ENCODE results near the gene SCML1. TPM values are rescaled to one million over a fixed set of nuclear protein-coding genes. Genes with fewer than 3 reads are reported as not detected.

Gene SCML1
- total and polyA plus RNA-seq, 2 donors (not counting 1 experiment from before 2014, with no cell fraction given), result 11.4 to 22.7 TPM

GRCh38 chrX:17792826-17793225 is 55.5 kb downstream of the SCML1 start:
- no peak for TF ChIP-seq CTCF (conservative IDR thresholded peaks at IDR 0.05 in 1 of 2, IDR thresholded peaks at IDR 0.05 in 1 of 2; ENCODE audit: low read depth in 1 of 2, low read length in 2 of 2)
- TF ChIP-seq EZH2 (IDR thresholded peaks at IDR 0.05; ENCODE audit: low read length, missing control alignments), result no peak

GRCh38 chrX:17798921-17799320 is 61.6 kb downstream of the SCML1 start:
- Histone ChIP-seq H3K36me3 (ENCODE audit: control insufficient read depth, insufficient read depth, low read length) (no peaks in the 10 kb centered on the region), H3K4me1 (ENCODE audit: control insufficient read depth, extremely low read depth, insufficient read depth, low read length) (no peaks in the 10 kb centered on the region), H3K4me2 (ENCODE audit: extremely low read depth, insufficient read depth, low read length) (no peak overlapping the region), H3K9me3 (ENCODE audit: control insufficient read depth, insufficient read depth, low read depth, low read length) (no peaks in the 10 kb centered on the region), H3K4me3 (replicated peaks in 1 of 4; ENCODE audit: control extremely low read depth in 1 of 4, insufficient read depth in 1 of 4, low read depth in 3 of 4, low read length in 4 of 4) (no peak overlapping the region), H4K20me1 (ENCODE audit: control insufficient read depth, extremely low read depth, insufficient read depth, low read length) (no peaks in the 10 kb centered on the region), H3K79me2 (ENCODE audit: control insufficient read depth, insufficient read depth, low read length) (no peaks in the 10 kb centered on the region), H3K9ac (ENCODE audit: insufficient read depth, low read length) (no peak overlapping the region), H2AFZ (ENCODE audit: low read length) (no peak overlapping the region), H3K27me3 (ENCODE audit: control insufficient read depth, insufficient read depth, low read length) (no peaks in the 10 kb centered on the region), H3K27ac (ENCODE audit: insufficient read depth, low read length) (no peak overlapping the region)
- TF ChIP-seq CTCF (conservative IDR thresholded peaks at IDR 0.05 in 1 of 2, IDR thresholded peaks at IDR 0.05 in 1 of 2; ENCODE audit: low read depth in 1 of 2, low read length in 2 of 2), result no peak
- TF ChIP-seq EZH2 (IDR thresholded peaks at IDR 0.05; ENCODE audit: low read length, missing control alignments), result no peak
- DNase-seq (ENCODE audit: low read depth in 2 of 2), result no peak

More at GRCh38 chrX:17792826-17793225, 55.5 kb downstream of the SCML1 start:
- H3K4me2 ChIP-seq (ENCODE audit: extremely low read depth, insufficient read depth, low read length), result no peak overlapping the region
- no peak overlapping the region for H3K27ac ChIP-seq (ENCODE audit: insufficient read depth, low read length)
- H3K79me2 ChIP-seq (ENCODE audit: control insufficient read depth, insufficient read depth, low read length), result no peaks in the 10 kb centered on the region
- no peaks in the 10 kb centered on the region for H3K9me3 ChIP-seq (ENCODE audit: control insufficient read depth, insufficient read depth, low read depth, low read length)
- no peaks in the 10 kb centered on the region for H3K27me3 ChIP-seq (ENCODE audit: control insufficient read depth, insufficient read depth, low read length)
- DNase-seq (ENCODE audit: low read depth in 2 of 2), result no peak
- no peaks in the 10 kb centered on the region for H3K36me3 ChIP-seq (ENCODE audit: control insufficient read depth, insufficient read depth, low read length)
- no peaks in the 10 kb centered on the region for H4K20me1 ChIP-seq (ENCODE audit: control insufficient read depth, extremely low read depth, insufficient read depth, low read length)
- H3K4me3 ChIP-seq (replicated peaks in 1 of 4; ENCODE audit: control extremely low read depth in 1 of 4, insufficient read depth in 1 of 4, low read depth in 3 of 4, low read length in 4 of 4), result no peak overlapping the region
- H3K9ac ChIP-seq (ENCODE audit: insufficient read depth, low read length), result no peak overlapping the region
- H3K4me1 ChIP-seq (ENCODE audit: control insufficient read depth, extremely low read depth, insufficient read depth, low read length), result no peaks in the 10 kb centered on the region
- H2AFZ ChIP-seq (ENCODE audit: low read length), result no peak overlapping the region

GRCh38 chrX:17801431-17801830 is 64.1 kb downstream of the SCML1 start:
- TF ChIP-seq EZH2 (IDR thresholded peaks at IDR 0.05; ENCODE audit: low read length, missing control alignments), result no peak
- no peak for TF ChIP-seq CTCF (conservative IDR thresholded peaks at IDR 0.05 in 1 of 2, IDR thresholded peaks at IDR 0.05 in 1 of 2; ENCODE audit: low read depth in 1 of 2, low read length in 2 of 2)
- Histone ChIP-seq H3K36me3 (ENCODE audit: control insufficient read depth, insufficient read depth, low read length) (no peaks in the 10 kb centered on the region), H3K4me2 (ENCODE audit: extremely low read depth, insufficient read depth, low read length) (no peak overlapping the region), H3K4me3 (replicated peaks in 1 of 4; ENCODE audit: control extremely low read depth in 1 of 4, insufficient read depth in 1 of 4, low read depth in 3 of 4, low read length in 4 of 4) (no peak overlapping the region), H2AFZ (ENCODE audit: low read length) (no peak overlapping the region), H3K4me1 (ENCODE audit: control insufficient read depth, extremely low read depth, insufficient read depth, low read length) (no peaks in the 10 kb centered on the region), H3K9me3 (ENCODE audit: control insufficient read depth, insufficient read depth, low read depth, low read length) (no peaks in the 10 kb centered on the region), H4K20me1 (ENCODE audit: control insufficient read depth, extremely low read depth, insufficient read depth, low read length) (no peaks in the 10 kb centered on the region), H3K9ac (ENCODE audit: insufficient read depth, low read length) (no peak overlapping the region), H3K79me2 (ENCODE audit: control insufficient read depth, insufficient read depth, low read length) (no peaks in the 10 kb centered on the region), H3K27ac (ENCODE audit: insufficient read depth, low read length) (no peak overlapping the region), H3K27me3 (ENCODE audit: control insufficient read depth, insufficient read depth, low read length) (no peaks in the 10 kb centered on the region)
- no peak for DNase-seq (ENCODE audit: low read depth in 2 of 2)

Data from fibroblast of lung (primary cell).